HepG2 (cell line): ENCODE data around the gene UQCR10. TPM values are rescaled to one million over a fixed set of nuclear protein-coding genes. Genes with fewer than 3 reads are reported as not detected.
A peak's percentile ranks its signal among the peaks of the same experiment; 100 is the strongest.

Experiments
- ATF5 ChIP-seq: sonication (generic); formaldehyde crosslinking; IDR thresholded peaks from 2 replicates; pipeline ENCODE4 v1.4.0; 2020; ENCODE audit warnings: mild to moderate bottlenecking, low read depth, missing genetic modification reagents
- ATF7-NPFF ChIP-seq: sonication (generic); formaldehyde crosslinking; IDR thresholded peaks from 2 replicates; pipeline ENCODE4 v1.8.1; 2023; ENCODE audit warnings: mild to moderate bottlenecking, low read depth, missing genetic modification reagents, moderate library complexity
- BCL6 ChIP-seq: IDR thresholded peaks from 2 replicates; pipeline ENCODE4 v1.6.1; 2016; ENCODE audit warnings: missing genetic modification reagents, missing compliant biosample characterization
- CBX5 ChIP-seq: sonication (generic); formaldehyde crosslinking; IDR thresholded peaks from 2 replicates; pipeline ENCODE4 v1.4.0; 2020; ENCODE audit warnings: missing genetic modification reagents, borderline replicate concordance
- KDM2A ChIP-seq: sonication (generic); formaldehyde crosslinking; IDR thresholded peaks from 2 replicates; pipeline ENCODE4 v1.4.0; 2020; ENCODE audit warnings: low read depth, missing genetic modification reagents, borderline replicate concordance
- NFYC ChIP-seq: IDR thresholded peaks from 2 replicates; pipeline ENCODE4 v1.6.1; 2016; ENCODE audit warnings: missing genetic modification reagents, missing compliant biosample characterization
- RFX5 ChIP-seq: IDR thresholded peaks from 2 replicates; pipeline ENCODE4 v1.6.1; 2011; ENCODE audit warnings: low read depth, low read length, improper control_type of control experiment
- SUZ12 ChIP-seq: fragments of 150-350 bp; IDR thresholded peaks from 2 replicates; pipeline ENCODE4 v1.6.1; 2014; ENCODE audit warnings: low read depth, low read length
- TBL1XR1 ChIP-seq: fragments of 150-350 bp; IDR thresholded peaks from 2 replicates; pipeline ENCODE4 v1.6.1; 2014; ENCODE audit warnings: borderline replicate concordance, low read length; ENCODE audit not compliant: partially characterized antibody
- ZNF230 ChIP-seq: sonication (generic); formaldehyde crosslinking; IDR thresholded peaks from 2 replicates; pipeline ENCODE4 v1.4.0; 2020; ENCODE audit warnings: mild to moderate bottlenecking, missing genetic modification reagents
- ZNF350 ChIP-seq: sonication (generic); formaldehyde crosslinking; IDR thresholded peaks from 2 replicates; pipeline ENCODE4 v1.4.0; 2020; ENCODE audit warnings: mild to moderate bottlenecking, low read depth, missing genetic modification reagents, borderline replicate concordance
- ZNF414 ChIP-seq: sonication (generic); formaldehyde crosslinking; IDR thresholded peaks from 2 replicates; pipeline ENCODE4 v1.5.0; 2020; ENCODE audit warnings: missing genetic modification reagents
- ZNF468 ChIP-seq: sonication (generic); formaldehyde crosslinking; IDR thresholded peaks from 2 replicates; pipeline ENCODE4 v1.8.0; 2022; ENCODE audit warnings: mild to moderate bottlenecking, moderate library complexity, missing genetic modification reagents
- ZNF619 ChIP-seq: sonication (generic); formaldehyde crosslinking; IDR thresholded peaks from 2 replicates; pipeline ENCODE4 v1.4.0; 2020; ENCODE audit warnings: mild to moderate bottlenecking, missing genetic modification reagents
- ZNF646 ChIP-seq: sonication (generic); formaldehyde crosslinking; IDR thresholded peaks from 2 replicates; pipeline ENCODE4 v1.9.0; 2021; ENCODE audit warnings: mild to moderate bottlenecking, missing genetic modification reagents
- ZNF800 ChIP-seq: sonication (generic); formaldehyde crosslinking; IDR thresholded peaks from 2 replicates; pipeline ENCODE4 v1.4.0; 2020; ENCODE audit warnings: missing genetic modification reagents
- ZNF841 ChIP-seq: sonication (generic); formaldehyde crosslinking; IDR thresholded peaks from 2 replicates; pipeline ENCODE4 v1.8.1; 2023; ENCODE audit warnings: missing genetic modification reagents, borderline replicate concordance
- ZSCAN22 ChIP-seq: sonication (generic); formaldehyde crosslinking; IDR thresholded peaks from 2 replicates; pipeline ENCODE4 v1.4.0; 2020; ENCODE audit warnings: mild to moderate bottlenecking, missing genetic modification reagents
- polyA plus RNA-seq, 8 experiments: library from polyadenylated mRNA; depleted of rRNA in 3 of 8; stranded (reverse) in 7 of 8; unstranded in 1 of 8; fragments of >200 nt; fragmentation: Illumina TruSeq in 4 of 8; extraction: Trizol in 4 of 8; gene quantifications; 2 replicates each; pipeline versions ENCODE4 v1.2.1 to v1.2.3, GENCODE V29; 2011 to 2016; ENCODE audit warnings: low read depth in 4 of 8, missing spikeins in 1 of 8, mixed read lengths in 1 of 8; ENCODE audit not compliant: insufficient read depth in 1 of 8
- total RNA-seq, 5 experiments: library from RNA; depleted of rRNA; stranded (reverse); fragments of >200 nt; fragmentation: Illumina TruSeq; extraction: Trizol; gene quantifications; 2 replicates each; pipeline ENCODE4 v1.2.3, GENCODE V29; 2016; ENCODE audit warnings: low read depth in 1 of 5
- TF ChIP-seq, protein P1 (sequence below): sonication (generic); formaldehyde crosslinking; IDR thresholded peaks from 2 replicates; pipeline ENCODE4 v1.4.0; 2020; ENCODE audit warnings: mild to moderate bottlenecking, missing genetic modification reagents

UQCR10 gene
- total and polyA plus RNA-seq, 2 of the 13 experiments (the other 11 are each of a cell fraction or from before 2014, with no cell fraction given) = 225 to 232 TPM

GRCh38 chr22:29767171-29768051, at the start of gene UQCR10 (continued):
- no peak for TF ChIP-seq ATF7-NPFF (CRISPR knock-in tag)
- TF ChIP-seq ZNF414 = no peak
- TF ChIP-seq KDM2A = peak; percentile 97
- no peak for TF ChIP-seq RFX5
- TF ChIP-seq ZNF230 (CRISPR knock-in tag) = no peak
- TF ChIP-seq ZNF619 (CRISPR knock-in tag) = no peak
- TF ChIP-seq ZNF646 (CRISPR knock-in tag) = no peak
- TF ChIP-seq CBX5 (CRISPR knock-in tag) = no peak
- no peak for TF ChIP-seq SUZ12
- TF ChIP-seq ZSCAN22 (CRISPR knock-in tag) = no peak
- no peak for TF ChIP-seq ZNF800 (CRISPR knock-in tag)
- TF ChIP-seq TBL1XR1 = no peak
- no peak for TF ChIP-seq ZNF468 (CRISPR knock-in tag)
- TF ChIP-seq BCL6 (CRISPR knock-in tag) = no peak
- no peak for TF ChIP-seq ATF5 (CRISPR knock-in tag)
- no peak for TF ChIP-seq ZNF841
- TF ChIP-seq ZNF350 (CRISPR knock-in tag) = no peak; the same call in none of the 2 replicates
- TF ChIP-seq NFYC = no peak
- TF ChIP-seq, protein P1, sequence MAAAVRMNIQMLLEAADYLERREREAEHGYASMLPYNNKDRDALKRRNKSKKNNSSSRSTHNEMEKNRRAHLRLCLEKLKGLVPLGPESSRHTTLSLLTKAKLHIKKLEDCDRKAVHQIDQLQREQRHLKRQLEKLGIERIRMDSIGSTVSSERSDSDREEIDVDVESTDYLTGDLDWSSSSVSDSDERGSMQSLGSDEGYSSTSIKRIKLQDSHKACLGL (CRISPR knock-in tag) = no peak
